HL-60/S4 treated with retinoic acid at 250 ng/mL for 4 days and 3 days (cell line): ENCODE data around the gene BCL2L1.
"Not testable (repeated sequence)": the region's sequence is repeated elsewhere in the genome, so short reads cannot be mapped to it uniquely, and the experiment has no call there.

ENCODE experiments used
- in situ Hi-C: fragments of 300-500 bp; cut with MboI; formaldehyde crosslinking; loops from 2 replicates; pipeline ENCODE4 v1.7.0; 2022; ENCODE audit warnings: low sequenced_read_pairs

BCL2L1 gene

DNA sequence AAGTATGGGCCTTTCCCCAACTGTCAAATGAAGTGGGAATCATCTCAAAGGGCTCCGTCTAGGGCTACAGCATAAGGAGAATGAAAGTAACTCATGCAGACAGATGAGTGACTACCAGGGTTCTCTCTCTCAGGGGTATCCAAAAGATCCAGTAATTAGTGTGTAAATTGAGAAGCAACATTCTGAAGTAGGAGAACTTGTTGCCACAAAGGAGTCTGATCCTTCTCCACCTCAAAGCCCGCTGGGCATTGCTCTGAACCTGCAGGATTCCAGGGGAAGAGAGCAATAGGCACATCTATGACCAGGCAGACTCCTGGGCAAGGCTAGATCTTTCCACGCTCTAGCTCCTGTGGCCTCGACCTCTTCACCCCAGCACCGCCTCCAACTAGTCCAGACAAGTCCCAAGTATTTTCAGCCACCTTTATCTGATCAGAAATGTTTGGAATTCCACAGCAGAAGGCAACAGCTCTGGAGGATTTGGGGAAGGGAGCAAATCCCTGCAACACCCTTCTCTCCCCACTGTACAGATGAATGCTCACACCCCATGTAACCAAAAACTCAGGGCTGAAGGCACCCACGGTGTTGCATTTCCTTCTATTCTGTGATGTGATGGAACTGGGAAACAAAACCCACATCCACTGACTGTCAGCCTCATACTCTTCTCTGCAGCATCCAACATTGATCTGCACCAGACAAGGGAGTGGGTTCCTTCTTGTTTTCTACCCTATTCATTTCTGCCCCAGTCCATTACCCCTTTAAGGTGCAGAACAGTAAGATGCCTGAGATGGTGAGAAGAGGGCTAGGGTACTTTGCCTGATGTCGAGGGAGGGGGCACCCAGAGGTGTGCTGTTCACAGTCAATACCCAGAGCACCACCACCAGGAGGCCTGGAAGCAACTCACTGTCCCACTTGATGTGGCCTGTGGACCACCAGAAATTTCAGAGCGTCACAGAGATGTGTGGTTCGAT, 44.0 kb downstream of the BCL2L1 start:
- in situ Hi-C loops = no loop called here

DNA sequence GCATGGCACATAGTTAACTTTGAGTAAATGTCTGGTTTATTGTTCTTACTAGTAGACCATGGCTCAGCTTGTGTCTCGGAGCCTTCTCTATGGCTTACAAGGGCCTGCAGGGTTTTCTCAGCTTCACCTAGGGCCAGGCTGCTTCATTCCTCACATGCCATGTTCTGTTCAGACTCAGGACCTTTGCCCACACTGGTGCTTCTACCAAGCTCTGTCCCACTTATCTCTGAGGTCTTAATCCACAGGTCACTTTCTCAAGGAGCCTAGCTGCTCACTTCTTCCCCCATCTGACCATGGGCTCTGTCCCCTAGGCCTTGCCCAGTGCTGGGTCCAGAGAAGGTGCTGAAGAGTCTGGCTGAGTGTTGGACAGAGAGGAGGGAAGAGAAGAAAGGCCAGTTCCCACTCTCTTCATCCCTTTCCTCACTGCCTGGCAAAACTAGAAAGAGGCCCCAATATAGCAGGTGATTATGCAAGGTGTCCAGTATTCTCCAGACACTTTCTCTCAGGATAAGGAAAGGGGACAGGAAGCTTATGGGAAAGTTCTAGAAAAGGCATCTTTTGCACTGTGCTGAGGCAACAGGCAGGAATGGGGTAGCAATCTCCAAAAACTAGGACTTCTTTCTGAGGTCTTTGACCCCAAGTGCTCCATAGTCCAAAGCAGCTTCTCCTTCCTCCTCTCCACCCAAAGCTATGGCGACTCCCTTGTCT, 45.0 kb downstream of the BCL2L1 start:
- in situ Hi-C loops = no loop called here

DNA sequence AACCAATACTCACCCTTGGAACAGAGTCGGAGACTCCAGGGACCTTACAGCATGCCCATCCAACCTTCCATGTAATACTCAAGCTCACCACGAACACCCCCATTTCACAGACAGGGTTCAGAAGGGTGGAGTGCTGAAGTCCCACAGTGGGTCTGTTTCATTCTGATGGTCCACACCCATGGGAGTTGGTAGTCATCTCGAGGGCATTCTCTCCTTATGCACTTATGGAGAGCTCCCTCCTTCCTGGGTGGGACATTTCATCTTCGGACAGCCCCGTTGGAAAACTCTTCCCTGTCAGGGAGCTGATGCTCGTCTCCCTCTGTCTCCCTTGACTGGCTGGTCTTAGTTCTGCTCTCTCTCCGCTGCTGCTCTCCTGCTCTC, 46.1 kb downstream of the BCL2L1 start:
- in situ Hi-C loops = no loop called here

DNA sequence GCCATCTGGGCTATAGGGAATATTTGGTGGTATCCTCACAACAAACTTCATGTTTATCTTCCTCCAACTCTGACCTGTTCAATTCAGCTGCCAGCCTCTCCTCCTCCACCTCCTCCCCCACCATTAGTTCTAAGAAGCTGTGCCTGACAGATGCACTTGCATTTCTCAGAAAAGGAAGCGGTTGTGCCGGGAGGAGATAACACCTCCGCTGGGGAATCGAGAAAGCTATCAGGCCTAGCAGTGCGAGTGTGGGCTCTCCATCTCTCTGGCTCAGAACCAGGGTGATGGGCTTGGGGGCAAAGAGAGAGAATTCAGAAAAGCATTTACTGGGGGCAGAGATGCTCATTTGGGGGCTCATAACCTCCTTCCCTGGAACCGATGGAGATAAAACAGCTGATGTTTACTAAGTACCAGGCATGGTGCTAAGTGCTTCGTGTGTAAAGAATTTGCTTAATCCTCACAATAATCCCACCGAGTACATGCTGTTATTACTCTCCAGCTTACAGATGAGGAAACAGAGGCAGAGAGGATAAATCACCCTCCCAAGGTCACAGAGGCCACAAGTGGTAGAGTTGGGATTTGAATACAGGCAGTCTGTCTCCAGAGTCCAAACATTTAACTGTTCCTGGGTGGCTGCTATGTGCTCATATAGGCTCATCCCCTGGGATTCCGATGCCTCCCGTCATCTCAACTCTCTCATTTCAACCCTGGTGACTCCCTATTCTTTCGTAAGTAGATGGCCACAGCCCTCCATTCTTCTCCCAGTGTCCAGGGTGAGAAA, 46.6 kb downstream of the BCL2L1 start:
- in situ Hi-C loops = no loop called here

DNA sequence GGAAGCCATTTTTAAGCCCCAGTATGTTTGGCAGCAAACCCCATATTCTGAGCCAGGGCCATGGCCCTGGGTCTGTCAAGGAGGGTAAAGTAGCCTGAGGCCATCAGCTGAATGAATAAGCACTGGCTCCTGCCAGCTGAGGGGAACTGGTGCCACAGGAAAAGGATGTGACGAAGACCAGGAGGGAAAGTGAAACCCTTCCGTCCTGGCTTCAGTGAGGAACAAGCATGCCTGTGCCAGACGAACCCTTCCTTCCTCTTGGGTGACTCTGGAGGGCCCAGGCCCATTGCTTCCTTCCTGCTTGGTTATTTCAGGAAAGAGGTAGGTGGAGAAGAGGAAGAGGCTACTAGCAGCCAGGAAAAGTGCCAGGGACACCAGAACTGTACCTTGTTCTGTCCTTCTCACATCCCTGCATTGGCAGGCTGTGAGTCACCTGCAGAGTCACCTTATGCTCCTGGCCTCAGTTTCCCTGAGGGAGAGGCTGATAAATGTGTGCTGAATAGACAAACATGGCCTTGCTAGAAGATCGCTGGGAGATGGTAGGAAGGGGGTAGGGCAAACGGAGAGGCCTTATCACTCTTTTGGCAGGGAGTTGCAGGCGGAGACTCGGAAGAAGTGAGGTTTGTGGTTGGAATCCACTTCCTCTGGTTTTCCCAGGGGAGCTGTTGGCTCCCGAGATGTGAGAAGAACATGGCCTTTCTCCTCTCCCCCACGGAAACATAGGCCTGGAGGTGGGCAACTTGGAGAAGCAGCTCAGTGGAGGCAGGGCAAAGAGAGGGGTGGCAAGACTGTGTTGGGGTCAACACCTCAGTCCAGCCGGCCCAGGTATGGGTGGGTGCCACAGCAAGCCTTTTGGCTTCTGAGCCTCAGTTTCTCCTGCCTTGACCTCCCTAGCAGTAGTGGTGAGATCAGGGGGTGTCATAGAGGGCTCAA, 47.5 kb downstream of the BCL2L1 start:
- in situ Hi-C loops = no loop called here

DNA sequence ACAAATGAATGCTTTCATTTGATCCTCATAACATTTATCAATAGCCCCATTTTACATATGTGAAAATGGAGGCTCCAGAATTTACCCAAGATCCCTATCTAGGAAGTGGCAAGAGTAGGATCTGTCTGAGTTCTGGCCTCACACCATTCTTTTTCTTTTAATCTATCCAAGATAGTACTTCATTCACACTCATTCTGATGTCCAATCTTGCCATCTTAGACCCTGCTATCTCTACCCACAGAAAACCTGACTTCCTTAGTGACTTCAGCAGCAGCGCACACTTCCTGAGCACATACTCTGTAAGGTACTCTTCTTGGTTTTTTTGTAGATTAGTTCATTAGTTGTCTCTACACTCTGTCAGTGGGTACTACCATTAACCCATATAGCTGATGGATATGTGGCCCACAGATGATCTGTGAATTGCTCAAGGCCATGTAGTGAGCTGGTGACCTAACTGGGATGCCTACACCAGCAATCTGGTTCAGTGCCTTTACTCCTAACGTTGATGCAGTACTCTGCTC, 48.7 kb downstream of the BCL2L1 start:
- in situ Hi-C loops = no loop called here

DNA sequence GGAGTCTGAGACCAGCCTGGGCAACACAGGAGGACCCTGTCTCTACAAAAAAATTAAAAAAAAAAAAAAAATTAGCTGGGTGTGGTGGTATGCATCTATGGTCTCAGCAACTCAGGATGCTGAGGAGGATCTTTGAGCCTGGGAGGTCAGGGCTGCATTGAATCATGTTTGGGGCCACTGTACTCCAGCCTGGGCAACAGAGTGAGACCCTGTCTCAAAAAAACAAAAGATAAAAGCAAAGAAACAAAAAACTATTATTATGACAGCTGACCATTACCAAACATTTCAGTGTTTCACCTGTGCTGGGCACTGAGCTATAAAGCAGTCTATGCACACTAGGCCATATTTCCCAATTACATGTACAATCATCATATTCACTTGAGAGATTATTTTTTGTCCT, 49.2 kb downstream of the BCL2L1 start:
- in situ Hi-C loops = no loop called here

DNA sequence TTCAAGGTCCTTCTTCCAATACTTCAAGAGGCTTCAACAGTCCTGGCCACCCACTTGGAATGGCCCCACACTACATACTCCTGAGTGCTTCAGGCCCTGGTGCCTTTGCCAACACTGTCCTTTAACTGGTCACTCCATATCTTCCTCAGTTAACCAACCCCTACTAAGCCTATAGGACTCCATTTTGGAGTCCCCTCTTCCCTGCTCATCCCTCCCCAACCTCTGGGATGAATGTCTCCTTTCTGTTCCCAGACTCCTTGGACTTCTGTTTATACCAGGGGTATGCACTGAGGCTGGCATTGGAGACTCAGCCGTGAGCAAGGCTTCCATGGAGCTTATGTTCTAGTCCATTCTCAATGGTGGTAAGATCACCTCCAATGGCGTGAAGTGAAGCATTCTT, 51.3 kb downstream of the BCL2L1 start:
- in situ Hi-C loops = no loop called here

DNA sequence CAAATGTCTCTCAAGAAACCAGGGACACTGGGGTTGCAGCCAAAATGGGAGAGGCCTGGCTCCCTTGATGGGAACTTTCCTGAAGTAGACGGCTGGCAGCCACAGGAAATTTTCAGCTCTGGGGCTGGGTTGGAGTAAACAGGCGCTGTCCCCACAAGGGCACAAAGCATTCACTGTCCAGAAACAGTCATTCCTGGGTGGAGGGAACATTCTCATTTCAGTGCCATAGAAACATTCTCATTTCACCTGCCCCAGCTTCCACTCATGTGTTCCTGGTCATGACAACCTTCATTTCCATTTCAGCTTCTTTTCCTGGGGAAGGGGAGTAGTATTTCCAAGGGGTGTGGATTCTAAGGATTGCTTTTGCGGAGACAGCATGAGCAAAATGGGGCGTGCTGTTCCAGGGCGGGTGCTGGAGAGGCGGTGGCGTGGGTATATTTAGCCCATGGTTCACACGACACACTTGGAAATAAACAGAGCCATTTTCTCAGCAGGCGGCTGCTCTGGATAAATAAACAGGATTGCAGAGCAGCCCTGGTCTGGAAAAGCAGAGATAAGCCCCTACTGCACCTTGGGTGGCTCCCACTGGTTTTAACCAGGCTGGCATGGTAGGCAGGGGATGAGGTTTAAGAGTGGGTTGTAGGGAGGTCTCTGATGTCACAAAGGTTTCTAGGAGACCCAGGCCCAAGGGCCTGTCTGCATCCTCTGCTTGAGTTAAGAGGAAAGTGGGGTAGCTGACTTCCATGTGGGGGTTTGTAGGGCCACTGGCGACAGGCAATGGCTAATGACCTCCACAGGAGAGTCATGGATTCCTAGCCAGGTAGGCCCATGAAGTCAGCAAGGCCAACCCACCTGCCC, 52.1 kb downstream of the BCL2L1 start:
- in situ Hi-C loops = no loop called here

DNA sequence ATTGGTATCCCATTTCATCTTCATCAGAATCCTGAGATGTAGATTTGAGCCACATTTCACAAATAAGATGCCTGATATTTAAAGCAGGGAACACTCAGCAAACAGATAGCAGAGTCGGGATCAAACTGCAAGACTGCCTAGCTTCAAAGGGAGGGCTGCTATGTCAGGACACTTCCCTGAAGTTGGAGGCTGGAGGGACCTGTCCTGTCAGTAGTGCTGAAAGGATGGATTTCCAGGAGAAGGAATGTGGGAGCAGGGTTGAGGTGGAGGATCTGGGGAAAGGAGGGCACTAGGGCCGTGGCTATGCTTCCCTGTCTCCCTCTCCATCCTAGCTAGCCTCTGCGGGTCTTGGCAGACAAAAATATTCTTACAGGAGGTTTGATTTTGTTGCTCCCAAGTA, 52.8 kb downstream of the BCL2L1 start:
- in situ Hi-C loops = no loop called here

DNA sequence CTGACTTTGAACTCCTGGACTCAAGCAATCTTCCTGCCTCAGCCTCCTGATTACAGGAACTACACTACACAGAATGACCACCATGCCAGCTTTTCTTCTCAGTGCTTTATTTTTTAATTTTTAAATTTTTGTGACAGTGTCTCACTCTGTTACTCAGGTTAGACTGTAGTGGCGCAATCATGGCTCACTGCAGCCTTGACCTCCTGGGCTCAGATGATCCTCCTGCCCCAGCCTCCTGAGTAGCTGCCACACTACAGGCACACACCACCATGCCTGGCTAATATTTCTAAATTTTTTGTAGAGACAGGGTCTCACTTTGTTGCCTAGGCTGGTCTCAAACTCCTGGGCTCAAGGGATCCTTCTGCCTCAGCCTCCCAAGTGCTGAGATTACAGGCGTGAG, 53.7 kb downstream of the BCL2L1 start:
- in situ Hi-C loops = not testable (repeated sequence)

DNA sequence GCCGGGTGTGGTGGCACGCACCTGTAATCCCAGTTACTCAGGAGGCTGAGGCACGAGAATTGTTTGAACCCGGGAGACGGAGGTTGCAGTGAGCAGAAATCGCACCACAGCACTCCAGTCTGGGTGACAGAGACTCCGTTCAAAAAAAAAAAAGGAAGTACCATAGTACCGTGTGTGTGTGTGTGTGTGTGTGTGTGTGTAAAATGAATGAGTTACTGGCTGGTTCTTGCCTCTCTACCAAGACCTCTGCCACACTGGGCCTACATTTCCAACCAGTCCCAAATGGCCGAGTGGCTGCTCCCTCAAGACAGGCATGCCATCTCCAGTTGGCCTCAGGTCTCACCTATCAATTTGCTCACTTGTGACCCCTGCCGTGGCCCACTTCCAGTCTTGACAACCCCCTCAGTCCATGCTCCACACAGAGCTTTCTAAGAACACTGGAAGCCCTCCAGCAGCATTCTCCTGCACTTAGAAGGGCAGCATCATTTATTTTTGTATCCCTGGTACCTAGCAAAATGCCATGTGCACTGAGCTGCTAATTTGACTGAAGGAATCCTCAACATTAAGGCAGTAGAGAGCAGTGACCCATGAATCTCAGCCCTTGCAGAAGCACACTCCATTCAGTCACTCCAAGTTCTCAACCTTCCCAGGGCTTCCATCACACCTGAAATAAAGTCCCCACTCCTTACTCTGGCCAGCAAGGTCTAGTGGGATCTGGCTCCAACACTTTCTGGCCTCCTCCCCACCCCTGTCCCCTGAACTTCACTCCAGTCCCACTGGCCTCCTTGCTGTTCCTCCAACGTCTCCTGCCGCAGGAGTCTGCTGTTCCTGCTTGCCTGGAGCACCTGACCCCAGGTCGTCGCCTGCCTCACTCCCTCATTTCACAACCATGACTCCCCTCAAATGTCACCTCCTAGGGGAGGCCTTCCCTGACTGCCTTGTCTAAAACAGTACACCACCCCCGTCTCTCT, 55.1 kb downstream of the BCL2L1 start:
- in situ Hi-C loops = no loop called here

DNA sequence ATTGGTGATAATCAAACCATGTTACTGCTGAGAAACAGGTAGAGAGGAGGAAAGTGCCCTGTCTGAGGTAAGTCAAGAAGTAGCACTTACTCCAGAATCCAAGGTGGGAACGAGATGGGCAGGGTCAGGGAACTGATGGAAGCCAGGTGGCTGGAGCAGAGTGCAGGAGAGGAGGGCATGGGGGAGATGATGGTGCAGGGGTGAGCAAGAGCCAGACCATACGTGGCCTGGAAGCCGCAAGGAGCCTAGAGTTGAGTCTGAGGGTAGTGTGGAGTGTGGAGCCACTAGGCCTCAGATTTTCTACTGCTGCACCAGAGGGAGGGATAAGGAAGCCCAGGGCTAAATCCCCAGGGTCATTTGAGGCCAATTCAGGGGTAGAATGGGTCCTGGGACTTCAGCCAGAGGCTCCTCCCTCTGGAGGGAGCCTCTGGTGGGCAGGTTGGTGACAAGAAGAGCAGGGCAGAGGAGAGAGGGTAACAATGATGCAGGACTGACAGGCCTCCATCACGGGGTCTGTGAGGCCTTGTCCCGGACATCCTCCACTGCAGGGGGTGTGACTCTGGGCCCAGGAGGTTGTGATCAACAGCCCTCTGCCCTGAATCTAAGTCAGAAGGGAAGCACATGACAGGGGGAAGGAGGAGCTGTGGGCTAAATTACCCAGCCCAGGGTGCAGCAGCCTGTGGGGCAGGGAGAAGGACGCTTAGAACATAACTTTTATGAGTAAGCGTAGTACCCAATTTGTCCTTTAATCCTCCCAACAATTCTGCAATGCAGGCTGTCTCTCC, 56.2 kb downstream of the BCL2L1 start:
- in situ Hi-C loops = no loop called here

DNA sequence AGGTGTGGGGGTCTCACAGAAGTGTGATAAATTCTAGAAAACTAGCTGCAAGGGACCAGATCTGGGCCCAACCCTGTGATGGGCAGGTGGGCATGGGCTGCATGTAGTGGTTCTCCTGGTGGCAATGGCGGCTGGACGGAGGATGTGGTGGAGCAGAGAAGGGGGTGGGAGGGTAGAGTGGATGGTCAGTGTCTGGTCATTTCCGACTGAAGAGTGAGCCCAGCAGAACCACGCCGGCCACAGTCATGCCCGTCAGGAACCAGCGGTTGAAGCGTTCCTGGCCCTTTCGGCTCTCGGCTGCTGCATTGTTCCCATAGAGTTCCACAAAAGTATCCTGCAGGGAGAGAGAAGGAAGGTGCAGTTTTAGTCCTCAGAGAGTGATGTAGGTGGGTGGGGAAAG, 56.9 kb downstream of the BCL2L1 start:
- in situ Hi-C loops = no loop called here

DNA sequence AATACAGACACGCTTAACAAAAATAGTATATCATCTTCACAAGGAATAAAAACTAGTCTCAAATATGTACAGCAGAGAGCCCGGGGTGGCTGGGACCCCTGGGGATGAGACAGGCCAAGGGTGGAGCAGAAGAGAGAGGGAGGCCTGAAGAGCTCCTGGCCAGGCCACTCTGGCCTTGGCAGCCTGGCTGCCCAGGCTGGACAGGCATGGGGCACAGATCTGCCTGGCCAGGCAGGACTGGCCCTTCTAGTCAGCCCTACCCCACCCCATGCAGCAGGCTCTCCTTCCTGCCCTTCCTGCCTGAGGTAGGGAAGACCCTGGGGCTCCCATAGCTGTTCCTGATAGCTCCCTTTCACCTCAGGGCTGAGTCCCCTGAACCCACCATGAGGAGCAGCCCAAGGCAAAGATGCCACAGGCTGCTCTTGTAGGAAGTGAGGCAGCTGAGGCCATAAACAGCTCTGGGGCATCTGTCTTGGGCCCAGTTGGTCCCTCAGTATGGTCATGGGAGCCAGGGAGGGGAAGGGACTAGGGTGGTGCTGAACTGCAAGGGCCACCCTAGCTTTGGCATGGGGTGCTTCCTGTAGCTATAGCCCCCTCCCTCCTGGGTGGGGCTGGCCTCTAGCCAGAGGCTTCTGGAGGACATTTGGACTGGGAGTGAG, 57.8 kb downstream of the BCL2L1 start:
- in situ Hi-C loops = no loop called here

DNA sequence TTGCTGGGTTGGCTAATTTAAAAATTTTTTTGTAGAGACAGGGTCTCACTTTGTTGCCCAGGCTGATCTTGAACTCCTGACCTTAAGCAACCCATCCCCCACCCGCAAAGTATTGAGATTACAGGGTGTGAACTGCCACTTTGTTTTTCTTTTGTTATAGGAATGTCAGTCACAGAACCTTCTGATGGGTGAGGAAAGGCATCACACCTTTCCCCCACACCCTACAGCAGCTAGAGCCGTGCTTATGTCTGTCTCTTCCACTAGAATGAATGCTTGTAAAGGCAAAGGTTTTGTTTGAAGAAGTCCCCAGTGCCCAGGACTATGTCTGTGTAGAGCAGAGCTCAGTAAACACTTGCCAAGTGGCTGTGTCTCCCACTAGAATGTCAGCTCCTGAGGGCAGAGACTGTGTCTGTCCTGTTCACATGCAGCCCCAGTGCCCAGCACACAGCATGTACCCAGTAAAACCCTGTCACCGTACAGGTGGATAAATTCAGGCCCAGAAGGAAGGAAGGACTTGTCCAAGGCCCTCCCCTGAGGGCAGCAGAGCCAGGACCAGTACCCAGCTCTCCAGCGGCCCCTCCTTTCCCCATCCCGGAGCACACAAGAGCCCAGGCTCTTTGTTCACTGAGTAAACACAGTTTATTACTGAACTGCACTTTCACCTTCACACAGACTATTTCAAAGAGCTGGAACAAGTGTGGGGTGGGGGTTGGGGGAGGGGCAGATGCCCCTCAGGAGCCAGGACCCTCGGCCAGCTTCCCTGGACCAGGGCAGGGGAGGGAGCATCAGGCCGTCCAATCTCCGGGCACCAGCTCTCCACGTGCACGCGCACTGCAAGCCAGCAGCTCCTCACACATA, 58.6 kb downstream of the BCL2L1 start:
- in situ Hi-C loops = no loop called here
